CD4-positive, alpha-beta T cell treated with Interleukin-4 for 1 hour (primary cell): Measurements from ENCODE around the gene VSNL1.

Source experiments
- DNase-seq, 2 donors: peaks; one replicate each; pipeline ENCODE4 v3.0.0-alpha.2; 2020 to 2022

The VSNL1 gene

GRCh38 chr2:17540093-17540812 lies at the start of gene VSNL1:
Gene VSNL1, plus strand, starts transcription at chr2:17540696. Its CDS starts 51,379 bp downstream, at chr2:17592075.
- no peak for DNase-seq

GRCh38 chr2:17495590-17495989 lies 44.9 kb upstream of the VSNL1 start:
- DNase-seq: no peak

GRCh38 chr2:17497718-17498117 lies 42.8 kb upstream of the VSNL1 start:
- DNase-seq: no peak

- DNase-seq: no peak
These were observed 33.5 kb upstream of the VSNL1 start for GRCh38 chr2:17506736-17507616.

GRCh38 chr2:17515652-17516051 lies 24.8 kb upstream of the VSNL1 start:
- no peak for DNase-seq

- DNase-seq: no peak
These were observed 22.9 kb upstream of the VSNL1 start for GRCh38 chr2:17517481-17518211.

- no peak for DNase-seq
These were observed 22.0 kb upstream of the VSNL1 start, which contains the start of gene RAD51AP2 for GRCh38 chr2:17518212-17519154. Gene RAD51AP2, minus strand, starts transcription at chr2:17518440. Its CDS starts 25 bp downstream, at chr2:17518415.

GRCh38 chr2:17519486-17519885 lies 21.0 kb upstream of the VSNL1 start:
- DNase-seq: no peak

- no peak for DNase-seq
These were observed 19.7 kb upstream of the VSNL1 start for GRCh38 chr2:17520761-17521160.

- DNase-seq: no peak
These were observed 18.9 kb upstream of the VSNL1 start for GRCh38 chr2:17521621-17522020.

GRCh38 chr2:17522303-17522702 lies 18.2 kb upstream of the VSNL1 start:
- no peak for DNase-seq

GRCh38 chr2:17529771-17530170 lies 10.7 kb upstream of the VSNL1 start:
- no peak for DNase-seq

GRCh38 chr2:17533546-17533945 lies 7.0 kb upstream of the VSNL1 start:
- no peak for DNase-seq

- no peak for DNase-seq
These were observed 4.1 kb upstream of the VSNL1 start for GRCh38 chr2:17536416-17536815.

GRCh38 chr2:17538022-17538843 lies 2.3 kb upstream of the VSNL1 start:
- DNase-seq: no peak

GRCh38 chr2:17538844-17539554 lies 1.5 kb upstream of the VSNL1 start:
- DNase-seq: no peak

GRCh38 chr2:17539611-17540092 lies 844 bp upstream of the VSNL1 start:
- no peak for DNase-seq

- no peak for DNase-seq
These were observed 476 bp downstream of the VSNL1 start for GRCh38 chr2:17540813-17541530.

GRCh38 chr2:17541531-17541950 lies 1.0 kb downstream of the VSNL1 start:
- no peak for DNase-seq

GRCh38 chr2:17542471-17542870 lies 2.0 kb downstream of the VSNL1 start:
- DNase-seq: no peak
